ENCODE measurements around the gene CDH4.

CDH4 gene

GRCh38 chr20:61876952-61877728 lies 625.1 kb downstream of the CDH4 start:
- H3K27ac ChIP-seq (ENCODE audit: low read depth, low read length): no peak overlapping the region
- no peaks in the 10 kb centered on the region; the same call in 1 of the 2 replicates for H3K27me3 ChIP-seq (ENCODE audit: control insufficient read depth, insufficient read depth, low read length)
- no peak overlapping the region for H3K4me3 ChIP-seq (ENCODE audit: low read depth, low read length)
- H3K9me3 ChIP-seq (ENCODE audit: control insufficient read depth, insufficient read depth, low read depth, low read length): no peaks in the 10 kb centered on the region; the same call in 1 of the 2 replicates
- no peaks in the 10 kb centered on the region for H3K36me3 ChIP-seq (ENCODE audit: control insufficient read depth, insufficient read depth, low read length)
- no peaks in the 10 kb centered on the region for H3K4me1 ChIP-seq (ENCODE audit: control insufficient read depth, insufficient read depth, low read length)
- no peak overlapping the region for H3K9ac ChIP-seq (ENCODE audit: low read length)

- H3K9ac ChIP-seq (ENCODE audit: low read length): no peak overlapping the region
- H3K4me3 ChIP-seq (ENCODE audit: low read depth, low read length): no peak overlapping the region
- H3K4me1 ChIP-seq (ENCODE audit: control insufficient read depth, insufficient read depth, low read length): no peaks in the 10 kb centered on the region
- no peaks in the 10 kb centered on the region for H3K36me3 ChIP-seq (ENCODE audit: control insufficient read depth, insufficient read depth, low read length)
- no peak overlapping the region for H3K27ac ChIP-seq (ENCODE audit: low read depth, low read length)
- no peaks in the 10 kb centered on the region; the same call in 1 of the 2 replicates for H3K27me3 ChIP-seq (ENCODE audit: control insufficient read depth, insufficient read depth, low read length)
- H3K9me3 ChIP-seq (ENCODE audit: control insufficient read depth, insufficient read depth, low read depth, low read length): no peaks in the 10 kb centered on the region
Observed at GRCh38 chr20:61877776-61878477, 625.9 kb downstream of the CDH4 start.

DNA sequence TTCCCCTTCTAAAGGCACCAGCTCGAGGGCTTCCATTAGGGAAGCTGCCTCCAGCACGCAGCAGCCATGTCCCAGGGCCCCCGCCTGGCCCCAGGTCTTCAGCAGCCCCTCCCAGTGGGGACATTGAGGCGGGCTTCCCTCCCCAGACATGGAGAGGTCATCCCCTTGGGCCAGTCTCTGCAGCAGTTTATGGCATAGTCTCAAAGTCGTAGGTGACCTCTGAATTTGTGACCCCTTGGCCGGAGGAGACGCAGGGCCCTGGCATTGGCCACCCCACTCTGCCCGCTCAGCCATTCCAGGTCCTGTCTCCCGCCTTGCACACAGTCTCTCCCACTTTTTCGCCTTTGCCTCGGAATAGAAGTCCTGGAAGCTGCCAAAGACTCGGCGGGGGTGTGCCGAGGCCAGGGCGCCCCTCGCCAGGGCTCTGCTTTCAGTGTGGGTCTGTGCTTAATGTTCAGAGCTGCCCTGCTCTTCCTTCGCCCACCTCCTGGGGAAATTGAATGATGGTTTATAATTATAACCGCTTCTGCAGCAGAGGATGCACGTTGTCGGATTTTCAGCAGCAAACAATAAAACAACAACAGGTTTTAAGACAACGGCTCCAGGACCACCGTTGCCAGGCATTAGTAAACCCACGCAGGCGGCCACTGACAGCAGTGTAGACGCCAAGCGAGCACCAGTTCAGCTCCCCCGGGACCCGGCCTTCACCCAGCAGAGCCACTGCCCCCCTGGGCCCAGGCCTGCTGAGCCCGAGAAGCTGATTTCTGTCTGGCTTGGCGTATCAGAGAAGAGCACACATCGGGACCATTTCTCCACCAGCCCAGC lies 626.6 kb downstream of the CDH4 start:
- H3K9me3 ChIP-seq (ENCODE audit: control insufficient read depth, insufficient read depth, low read depth, low read length): no peaks in the 10 kb centered on the region
- no peak overlapping the region for H3K27ac ChIP-seq (ENCODE audit: low read depth, low read length)
- no peaks in the 10 kb centered on the region for H3K36me3 ChIP-seq (ENCODE audit: control insufficient read depth, insufficient read depth, low read length)
- no peak overlapping the region for H3K4me3 ChIP-seq (ENCODE audit: low read depth, low read length)
- H3K27me3 ChIP-seq (ENCODE audit: control insufficient read depth, insufficient read depth, low read length): no peaks in the 10 kb centered on the region; the same call in 1 of the 2 replicates
- H3K4me1 ChIP-seq (ENCODE audit: control insufficient read depth, insufficient read depth, low read length): no peaks in the 10 kb centered on the region
- H3K9ac ChIP-seq (ENCODE audit: low read length): no peak overlapping the region

DNA sequence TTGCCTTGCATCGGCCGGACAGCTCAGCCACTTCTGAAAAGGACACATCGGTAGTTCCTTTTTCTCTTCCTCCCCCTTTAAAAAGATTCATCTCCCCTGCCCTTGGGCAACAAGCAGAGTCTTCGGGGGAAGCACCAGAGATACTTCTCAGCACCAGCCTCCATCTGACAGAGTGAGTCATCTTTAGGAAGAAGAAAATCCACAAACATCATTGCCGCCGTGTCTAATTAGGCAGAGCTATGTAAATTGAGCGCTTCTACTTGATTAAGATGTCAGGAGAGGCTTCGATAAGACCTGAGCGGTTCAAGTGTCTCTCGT lies 627.2 kb downstream of the CDH4 start:
- Histone ChIP-seq H3K36me3 (ENCODE audit: control insufficient read depth, insufficient read depth, low read length) (no peaks in the 10 kb centered on the region), H3K9me3 (ENCODE audit: control insufficient read depth, insufficient read depth, low read depth, low read length) (no peaks in the 10 kb centered on the region), H3K27ac (ENCODE audit: low read depth, low read length) (no peak overlapping the region), H3K27me3 (ENCODE audit: control insufficient read depth, insufficient read depth, low read length) (peaks cover 3% of the 10 kb centered on the region; the same call in 1 of the 2 replicates), H3K4me1 (ENCODE audit: control insufficient read depth, insufficient read depth, low read length) (peaks cover 5% of the 10 kb centered on the region; the same call in 1 of the 2 replicates), H3K4me3 (ENCODE audit: low read depth, low read length) (no peak overlapping the region), H3K9ac (ENCODE audit: low read length) (no peak overlapping the region)

- H3K27ac ChIP-seq (ENCODE audit: low read depth, low read length): no peak overlapping the region
Observed at GRCh38 chr20:61879694-61880093, 627.6 kb downstream of the CDH4 start.

GRCh38 chr20:61880706-61881105 lies 628.6 kb downstream of the CDH4 start:
- no peak overlapping the region for H3K27ac ChIP-seq (ENCODE audit: low read depth, low read length)
- no peaks in the 10 kb centered on the region for H3K9me3 ChIP-seq (ENCODE audit: control insufficient read depth, insufficient read depth, low read depth, low read length)
- H3K36me3 ChIP-seq (ENCODE audit: control insufficient read depth, insufficient read depth, low read length): no peaks in the 10 kb centered on the region
- H3K4me3 ChIP-seq (ENCODE audit: low read depth, low read length): no peak overlapping the region
- H3K9ac ChIP-seq (ENCODE audit: low read length): no peak overlapping the region
- H3K4me1 ChIP-seq (ENCODE audit: control insufficient read depth, insufficient read depth, low read length): peaks cover 5% of the 10 kb centered on the region; the same call in 1 of the 2 replicates
- H3K27me3 ChIP-seq (ENCODE audit: control insufficient read depth, insufficient read depth, low read length): peaks cover 11% of the 10 kb centered on the region

More at GRCh38 chr20:61879694-61880093, 627.6 kb downstream of the CDH4 start:
- H3K27me3 ChIP-seq (ENCODE audit: control insufficient read depth, insufficient read depth, low read length): peaks cover 4% of the 10 kb centered on the region; the same call in 1 of the 2 replicates
- no peaks in the 10 kb centered on the region for H3K36me3 ChIP-seq (ENCODE audit: control insufficient read depth, insufficient read depth, low read length)
- peaks cover 5% of the 10 kb centered on the region; the same call in 1 of the 2 replicates for H3K4me1 ChIP-seq (ENCODE audit: control insufficient read depth, insufficient read depth, low read length)
- H3K4me3 ChIP-seq (ENCODE audit: low read depth, low read length): no peak overlapping the region
- no peaks in the 10 kb centered on the region for H3K9me3 ChIP-seq (ENCODE audit: control insufficient read depth, insufficient read depth, low read depth, low read length)
- no peak overlapping the region for H3K9ac ChIP-seq (ENCODE audit: low read length)

DNA sequence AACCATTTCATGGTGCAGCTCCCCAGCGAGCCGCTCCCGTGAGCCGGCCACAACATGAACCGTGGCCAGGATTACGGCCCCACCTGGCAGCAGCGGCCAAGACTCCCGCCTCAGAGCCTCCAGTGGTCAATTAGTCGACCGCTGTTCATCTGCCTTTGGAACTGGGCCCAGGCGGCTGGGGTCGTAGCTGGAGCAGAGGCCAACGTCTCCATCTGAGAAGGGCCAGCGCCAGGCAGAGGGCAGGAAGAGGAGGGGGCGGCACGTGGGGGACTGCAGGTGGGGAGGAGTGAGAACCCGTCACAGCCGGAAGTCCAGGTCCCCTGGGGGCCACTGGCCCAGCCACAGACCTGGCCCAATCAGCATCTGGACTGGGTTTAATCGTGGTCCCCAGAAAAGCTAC lies 629.4 kb downstream of the CDH4 start:
- Histone ChIP-seq H3K4me3 (ENCODE audit: low read depth, low read length) (no peak overlapping the region), H3K36me3 (ENCODE audit: control insufficient read depth, insufficient read depth, low read length) (no peaks in the 10 kb centered on the region), H3K9ac (ENCODE audit: low read length) (no peak overlapping the region), H3K27ac (ENCODE audit: low read depth, low read length) (no peak overlapping the region), H3K9me3 (ENCODE audit: control insufficient read depth, insufficient read depth, low read depth, low read length) (no peaks in the 10 kb centered on the region), H3K27me3 (ENCODE audit: control insufficient read depth, insufficient read depth, low read length) (peaks cover 13% of the 10 kb centered on the region), H3K4me1 (ENCODE audit: control insufficient read depth, insufficient read depth, low read length) (peaks cover 5% of the 10 kb centered on the region; the same call in 1 of the 2 replicates)

DNA sequence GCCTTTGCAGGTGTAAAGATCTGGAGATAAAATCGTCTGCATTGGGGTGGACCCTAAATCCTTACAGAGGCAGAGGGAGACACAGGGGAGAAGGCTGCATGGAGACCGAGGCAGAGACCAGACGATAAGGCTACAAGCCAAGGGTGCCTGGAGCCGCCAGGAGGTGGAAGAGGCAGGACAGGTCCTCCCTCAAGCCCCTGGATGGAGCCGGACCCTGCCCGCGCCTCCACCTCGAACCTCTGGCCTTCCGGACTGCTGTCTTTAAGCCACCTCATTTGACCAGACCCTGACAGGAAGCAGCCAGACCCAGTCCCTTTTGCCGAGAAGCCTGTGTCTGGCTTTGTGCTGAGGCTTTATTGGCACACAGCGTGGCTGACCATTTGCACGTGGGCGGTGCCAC lies 629.8 kb downstream of the CDH4 start:
- no peak overlapping the region for H3K9ac ChIP-seq (ENCODE audit: low read length)

GRCh38 chr20:61882716-61883615 lies 630.9 kb downstream of the CDH4 start:
- peaks cover 5% of the 10 kb centered on the region; the same call in 1 of the 2 replicates for H3K4me1 ChIP-seq (ENCODE audit: control insufficient read depth, insufficient read depth, low read length)
- H3K27me3 ChIP-seq (ENCODE audit: control insufficient read depth, insufficient read depth, low read length): peaks cover 13% of the 10 kb centered on the region
- H3K9ac ChIP-seq (ENCODE audit: low read length): no peak overlapping the region
- no peak overlapping the region for H3K4me3 ChIP-seq (ENCODE audit: low read depth, low read length)
- no peak overlapping the region for H3K27ac ChIP-seq (ENCODE audit: low read depth, low read length)
- H3K36me3 ChIP-seq (ENCODE audit: control insufficient read depth, insufficient read depth, low read length): no peaks in the 10 kb centered on the region
- no peaks in the 10 kb centered on the region for H3K9me3 ChIP-seq (ENCODE audit: control insufficient read depth, insufficient read depth, low read depth, low read length)

More for the DNA sequence above, 629.8 kb downstream of the CDH4 start:
- Histone ChIP-seq H3K4me3 (ENCODE audit: low read depth, low read length) (no peak overlapping the region), H3K9me3 (ENCODE audit: control insufficient read depth, insufficient read depth, low read depth, low read length) (no peaks in the 10 kb centered on the region), H3K27ac (ENCODE audit: low read depth, low read length) (no peak overlapping the region), H3K4me1 (ENCODE audit: control insufficient read depth, insufficient read depth, low read length) (peaks cover 5% of the 10 kb centered on the region; the same call in 1 of the 2 replicates), H3K27me3 (ENCODE audit: control insufficient read depth, insufficient read depth, low read length) (peaks cover 13% of the 10 kb centered on the region), H3K36me3 (ENCODE audit: control insufficient read depth, insufficient read depth, low read length) (no peaks in the 10 kb centered on the region)

GRCh38 chr20:61883857-61884393 lies 631.9 kb downstream of the CDH4 start:
- H3K4me3 ChIP-seq (ENCODE audit: low read depth, low read length): no peak overlapping the region
- H3K4me1 ChIP-seq (ENCODE audit: control insufficient read depth, insufficient read depth, low read length): peaks cover 5% of the 10 kb centered on the region; the same call in 1 of the 2 replicates
- H3K9ac ChIP-seq (ENCODE audit: low read length): no peak overlapping the region
- H3K36me3 ChIP-seq (ENCODE audit: control insufficient read depth, insufficient read depth, low read length): no peaks in the 10 kb centered on the region
- no peak overlapping the region for H3K27ac ChIP-seq (ENCODE audit: low read depth, low read length)
- peaks cover 21% of the 10 kb centered on the region for H3K27me3 ChIP-seq (ENCODE audit: control insufficient read depth, insufficient read depth, low read length)
- no peaks in the 10 kb centered on the region for H3K9me3 ChIP-seq (ENCODE audit: control insufficient read depth, insufficient read depth, low read depth, low read length)
